ENCODE measurements around the gene AMD1.

DNA sequence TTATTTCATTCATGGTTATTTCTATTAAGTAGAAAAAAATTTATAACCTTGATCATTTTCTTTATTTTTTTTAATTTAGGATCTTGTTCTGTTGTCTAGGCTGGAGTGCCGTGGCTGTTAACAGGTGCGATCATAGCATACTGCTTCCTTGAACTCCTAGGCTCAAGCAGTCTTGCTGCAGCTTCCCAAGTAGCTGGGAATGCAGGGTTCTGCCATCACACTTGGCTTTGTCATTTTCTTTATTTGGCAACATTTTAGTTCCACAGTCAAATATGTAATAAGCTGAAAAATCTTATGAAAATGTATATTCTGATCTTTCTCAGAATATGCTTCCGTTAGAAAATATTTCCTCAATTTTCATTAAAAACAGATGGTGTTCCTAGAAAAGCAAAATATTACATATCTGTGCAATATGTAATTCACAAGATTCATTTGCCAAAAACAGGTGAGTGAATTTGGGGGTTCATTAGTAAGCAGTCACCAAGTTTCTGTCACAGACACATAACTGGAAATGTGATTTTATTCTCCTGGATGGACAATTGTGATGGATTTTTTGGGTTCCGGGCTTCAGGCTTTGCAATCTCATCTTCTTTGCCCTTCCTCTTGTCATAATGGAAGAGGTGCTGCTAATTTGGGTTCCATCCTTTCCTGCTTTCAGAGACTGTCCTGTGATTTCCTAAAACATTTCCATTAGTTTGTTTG is 21.5 kb downstream of the AMD1 start:
- no peak for TF ChIP-seq EZH2 (IDR thresholded peaks at IDR 0.05)
- TF ChIP-seq POLR2AphosphoS5 (IDR thresholded peaks at IDR 0.05; ENCODE audit: borderline replicate concordance, low read depth, low read length), result no peak

Data from SK-N-MC (cell line).